ENCODE measurements around the gene CHD1. TPM values are rescaled to one million over a fixed set of nuclear protein-coding genes. Genes with fewer than 3 reads are reported as not detected.

The CHD1 gene
- total RNA-seq, 1 donor from 2014 or later: 47.2 TPM

- DNase-seq (ENCODE audit: low read depth in 2 of 2): peak in 1 of 2 donors; percentile 84
Measured at GRCh38 chr5:98904780-98905179, 24.0 kb downstream of the CHD1 start.

DNA sequence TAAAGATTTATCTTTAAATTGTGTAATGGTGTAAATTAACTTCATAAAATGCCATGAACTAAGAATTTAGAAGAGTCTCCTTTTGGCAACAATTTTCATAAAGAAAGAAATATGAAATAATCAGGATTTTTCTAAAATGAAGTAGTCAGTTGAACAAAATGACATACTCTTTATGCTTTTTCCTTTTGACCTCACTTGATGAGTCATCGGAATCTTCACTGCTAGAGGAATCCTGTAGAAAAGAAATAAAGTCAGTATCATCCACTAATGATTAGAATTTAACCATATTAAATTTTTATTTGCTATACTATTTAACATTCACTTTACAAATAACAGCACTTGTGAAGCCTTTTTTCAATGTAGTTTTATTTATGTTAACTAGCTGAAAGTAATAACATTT is 26.1 kb downstream of the CHD1 start:
- peak in 1 of 2 donors; percentile 42 for DNase-seq (ENCODE audit: low read depth in 2 of 2)

DNA sequence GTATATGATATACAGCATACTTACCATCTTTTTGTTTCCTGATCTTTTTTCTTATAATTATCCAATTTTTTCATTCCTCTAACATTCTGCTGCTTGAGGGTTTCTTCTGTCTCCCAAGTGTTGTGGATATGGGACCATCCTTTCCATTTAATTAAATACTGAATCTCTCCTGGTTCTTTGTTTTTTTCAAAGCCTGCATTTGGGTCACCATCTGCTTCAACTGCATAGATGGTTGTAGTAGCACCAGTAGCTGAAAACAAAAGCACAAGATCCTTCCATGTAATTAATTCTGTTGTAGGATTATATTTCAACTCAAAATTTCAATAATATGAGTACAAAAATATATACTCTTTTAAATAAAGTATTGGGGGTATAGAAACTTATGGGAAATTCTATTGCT is 29.4 kb downstream of the CHD1 start:
- no peak for DNase-seq (ENCODE audit: low read depth in 2 of 2)

GRCh38 chr5:98898743-98899142 is 30.1 kb downstream of the CHD1 start:
- no peak for DNase-seq (ENCODE audit: low read depth in 2 of 2)

- no peak for DNase-seq (ENCODE audit: low read depth in 2 of 2)
Measured at GRCh38 chr5:98891591-98891990, 37.2 kb downstream of the CHD1 start.

DNA sequence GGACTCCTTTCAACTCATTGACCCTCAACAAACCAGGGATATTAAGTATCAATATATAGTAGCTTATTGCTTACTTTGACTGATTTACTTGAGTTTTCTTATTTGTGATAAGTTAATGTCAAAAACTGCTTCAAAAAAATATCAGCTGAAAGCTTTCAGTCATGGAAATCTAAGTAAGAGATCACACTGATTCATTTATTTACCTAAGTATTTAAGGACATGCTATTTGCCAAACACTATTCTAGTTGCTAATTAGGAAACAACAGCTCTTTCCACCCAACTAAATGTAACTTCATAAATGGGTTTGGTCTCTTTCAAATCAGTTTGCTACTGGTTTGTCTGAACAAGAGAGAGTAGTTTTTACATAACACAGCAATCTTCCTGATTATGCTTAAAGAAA is 48.2 kb downstream of the CHD1 start:
- DNase-seq (ENCODE audit: low read depth in 2 of 2): no peak

DNA sequence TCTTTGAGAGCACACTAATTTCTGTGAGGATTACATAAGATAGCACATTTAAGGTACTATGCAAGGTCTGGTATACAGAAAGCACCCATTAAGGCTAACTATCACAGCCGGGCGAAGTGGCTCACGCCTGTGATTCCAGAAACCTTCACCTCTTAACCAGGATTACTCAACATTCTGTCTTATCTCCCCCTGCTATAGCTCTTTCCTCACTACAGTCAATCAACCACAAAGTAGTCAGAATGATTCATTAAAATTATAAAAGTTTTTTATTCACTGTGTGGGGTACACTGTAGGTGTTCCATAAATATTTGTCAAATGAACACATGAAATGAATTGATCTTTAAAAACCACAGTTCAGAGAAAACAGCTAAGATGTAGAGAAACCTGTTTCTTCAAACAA is 48.7 kb downstream of the CHD1 start:
- no peak for DNase-seq (ENCODE audit: low read depth in 2 of 2)

DNA sequence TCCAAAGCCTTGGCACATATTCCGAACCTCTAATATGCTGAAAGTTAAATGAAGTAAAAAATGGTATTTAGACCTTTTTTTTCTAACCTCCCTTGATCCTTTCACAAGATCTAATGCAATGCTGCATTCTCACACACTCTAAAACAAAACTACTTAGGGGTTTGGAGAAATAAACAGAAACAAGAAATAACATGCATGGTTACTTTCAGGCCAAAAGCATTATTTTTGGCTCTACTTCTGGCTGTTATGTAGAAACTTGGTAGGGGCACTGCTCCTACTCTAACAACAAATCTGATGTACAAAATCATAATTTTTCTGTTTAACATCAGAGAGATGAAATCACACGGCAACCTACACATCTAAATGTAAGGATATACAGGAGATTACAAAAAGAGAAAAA is 51.2 kb downstream of the CHD1 start:
- DNase-seq (ENCODE audit: low read depth in 2 of 2): no peak

DNA sequence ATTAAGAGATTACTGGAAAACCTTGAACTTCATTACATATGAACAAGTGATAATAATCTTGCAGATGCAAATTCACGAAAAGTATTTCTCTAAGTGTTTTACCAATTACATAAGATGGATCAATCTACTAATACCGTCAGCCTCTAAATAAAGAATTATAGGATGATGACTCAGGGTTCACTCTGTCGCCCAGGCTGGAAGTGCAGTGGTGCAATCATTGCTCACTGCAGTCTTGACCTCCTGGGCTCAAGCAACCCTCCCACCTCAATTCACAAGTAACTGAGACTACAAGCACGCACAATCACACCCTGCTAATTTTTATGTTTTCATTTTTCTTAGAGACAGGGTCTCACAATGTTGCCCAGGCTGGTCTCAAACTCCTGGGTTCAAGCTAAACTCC is 56.1 kb downstream of the CHD1 start:
- peak in 1 of 2 donors; percentile 4 for DNase-seq (ENCODE audit: low read depth in 2 of 2)

DNA sequence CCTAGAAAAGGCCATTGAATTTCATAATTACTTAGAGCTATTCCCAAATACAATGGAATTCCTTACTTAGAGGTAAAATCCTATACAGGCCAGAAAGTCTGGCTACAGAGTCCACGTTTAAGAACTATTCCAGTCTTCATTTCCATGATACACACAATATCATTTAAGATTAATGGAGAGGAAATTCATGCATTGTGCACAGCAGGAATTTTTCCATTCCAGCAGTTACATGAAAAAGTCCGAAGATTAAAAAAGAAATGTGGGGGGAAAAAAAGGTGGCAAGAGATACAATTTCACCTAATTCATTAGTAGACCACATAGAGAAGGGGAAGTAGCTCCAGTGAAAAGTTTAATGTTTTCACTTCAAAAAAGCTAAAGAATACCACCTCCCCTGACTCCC is 63.1 kb downstream of the CHD1 start:
- no peak for DNase-seq (ENCODE audit: low read depth in 2 of 2)

DNA sequence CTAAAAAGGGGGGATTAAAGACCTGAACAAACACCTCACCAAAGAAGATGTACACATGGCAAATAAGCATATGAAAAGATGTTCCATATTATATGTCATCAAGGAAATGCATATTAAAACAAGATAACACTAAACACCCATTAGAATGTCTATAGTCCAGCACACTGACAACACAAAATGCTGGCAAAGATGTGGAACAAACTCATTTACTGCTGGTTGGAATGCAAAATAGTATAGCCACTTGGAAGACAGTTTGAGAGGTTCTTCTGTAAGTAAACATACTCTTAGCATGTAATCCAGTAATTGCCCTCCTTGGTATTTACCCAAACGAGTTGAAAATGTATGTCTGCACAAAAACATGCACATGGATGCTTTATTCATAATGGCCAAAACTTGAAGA is 81.8 kb downstream of the CHD1 start:
- DNase-seq (ENCODE audit: low read depth in 2 of 2): no peak

DNA sequence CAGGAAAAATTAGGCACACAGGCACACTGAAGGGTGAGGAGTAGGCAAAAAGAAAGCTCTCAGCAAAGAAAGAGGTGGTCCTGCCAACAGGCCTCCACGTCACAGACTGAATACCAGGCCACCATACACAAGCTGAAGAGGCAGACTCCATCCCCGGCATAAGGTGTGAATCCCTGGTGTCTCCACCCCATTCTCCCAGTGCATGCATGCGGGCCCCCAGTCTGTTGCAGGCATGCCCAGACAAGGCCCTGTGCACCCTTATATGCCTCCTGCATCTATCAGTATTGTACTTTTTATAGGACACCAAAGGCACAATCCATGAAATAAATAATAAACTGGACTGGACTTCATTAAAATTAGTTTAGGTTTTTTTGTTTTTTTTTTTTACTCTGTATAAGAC is 82.3 kb downstream of the CHD1 start:
- DNase-seq (ENCODE audit: low read depth in 2 of 2): no peak

- DNase-seq (ENCODE audit: low read depth in 2 of 2): no peak
Measured at GRCh38 chr5:98845878-98846277, 82.9 kb downstream of the CHD1 start.

- DNase-seq (ENCODE audit: low read depth in 2 of 2): no peak
Measured at GRCh38 chr5:98844865-98845264, 83.9 kb downstream of the CHD1 start.

DNA sequence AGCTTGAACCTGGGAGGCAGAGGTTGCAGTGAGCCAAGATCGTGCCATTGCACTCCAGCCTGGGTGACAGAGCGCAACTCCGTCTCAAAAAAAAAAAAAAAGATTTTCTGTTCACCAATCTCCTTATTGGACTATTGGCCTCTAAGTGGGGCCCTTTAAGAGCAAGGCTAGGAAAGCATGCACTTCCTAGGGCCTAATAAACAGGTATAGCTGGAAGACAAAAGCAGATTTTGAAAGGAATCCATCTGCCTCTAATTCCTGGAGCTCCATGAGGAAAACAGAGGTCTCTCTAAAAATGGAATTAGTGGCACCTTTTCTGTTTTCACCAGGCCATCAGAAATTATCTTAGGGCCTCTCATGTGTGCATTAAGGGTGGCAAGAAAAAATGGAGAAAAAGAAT is 85.3 kb downstream of the CHD1 start:
- no peak for DNase-seq (ENCODE audit: low read depth in 2 of 2)

DNA sequence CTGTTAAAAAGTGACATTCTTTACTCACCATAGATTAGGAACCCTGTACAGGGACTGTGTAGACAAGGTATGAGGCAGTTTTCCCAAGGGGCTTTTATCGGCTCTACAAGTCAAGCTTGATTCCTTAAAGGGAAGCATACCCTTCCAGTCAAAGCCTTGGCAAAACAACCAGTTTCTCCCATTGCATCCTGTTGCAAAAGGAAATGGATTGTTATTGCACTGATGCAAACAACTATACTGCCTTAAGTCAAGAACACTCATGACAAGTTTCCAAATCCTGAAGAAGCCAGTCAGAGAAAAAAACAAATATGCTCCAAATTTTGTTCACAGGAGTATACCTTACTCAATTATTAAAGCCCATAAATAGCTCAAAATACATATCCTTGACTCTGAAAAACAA is 87.9 kb downstream of the CHD1 start:
- peak in 1 of 2 donors; percentile 57 for DNase-seq (ENCODE audit: low read depth in 2 of 2)

GRCh38 chr5:98839469-98840383 is 89.1 kb downstream of the CHD1 start:
- peak in 1 of 2 donors; percentile 29 for DNase-seq (ENCODE audit: low read depth in 2 of 2)

GRCh38 chr5:98836175-98836574 is 92.6 kb downstream of the CHD1 start:
- no peak for DNase-seq (ENCODE audit: low read depth in 2 of 2)

- DNase-seq (ENCODE audit: low read depth in 2 of 2): no peak
Measured at GRCh38 chr5:98827588-98828284, 101.1 kb downstream of the CHD1 start.

- DNase-seq (ENCODE audit: low read depth in 2 of 2): peak; percentile 38 to 54
Measured at GRCh38 chr5:98827161-98827560, 101.6 kb downstream of the CHD1 start.

GRCh38 chr5:98825582-98826375 is 103.0 kb downstream of the CHD1 start:
- DNase-seq (ENCODE audit: low read depth in 2 of 2): no peak

Measured in dermis microvascular lymphatic vessel endothelial cell (primary cell).